Lung microvascular endothelial cell (primary cell): ENCODE measurements around the gene DCC. TPM values are rescaled to one million over a fixed set of nuclear protein-coding genes. Genes with fewer than 3 reads are reported as not detected.

Experiments used
- DNase-seq, 2 donors: peaks; one replicate each; pipeline versions ENCODE4 v3.0.0 to v3.0.0-alpha.2; 2010; ENCODE audit warnings: low read depth in 2 of 2
- total RNA-seq: library from RNA; depleted of rRNA; stranded (reverse); fragments of >200 nt; gene quantifications from 2 replicates; pipeline ENCODE4 v1.2.1, GENCODE V29; 2014

DCC gene
- total RNA-seq, 1 donor from 2014 or later = not detected

- no peak for DNase-seq
These were observed 557.9 kb downstream of the DCC start for GRCh38 chr18:52897611-52898484.

- DNase-seq = no peak
These were observed 558.6 kb downstream of the DCC start for GRCh38 chr18:52898485-52899058.

GRCh38 chr18:52902188-52902587 is 562.2 kb downstream of the DCC start:
- no peak for DNase-seq

GRCh38 chr18:52903857-52904256 is 563.9 kb downstream of the DCC start:
- no peak for DNase-seq

- no peak for DNase-seq
These were observed 567.7 kb downstream of the DCC start for GRCh38 chr18:52907543-52908308.

GRCh38 chr18:52914148-52914547 is 574.2 kb downstream of the DCC start:
- DNase-seq = no peak

- DNase-seq = no peak
These were observed 580.7 kb downstream of the DCC start for GRCh38 chr18:52920665-52921064.

GRCh38 chr18:52933356-52933755 is 593.4 kb downstream of the DCC start:
- no peak for DNase-seq

GRCh38 chr18:52936931-52937330 is 596.9 kb downstream of the DCC start:
- no peak for DNase-seq

- DNase-seq = no peak
These were observed 597.8 kb downstream of the DCC start for GRCh38 chr18:52937840-52938239.

GRCh38 chr18:52945552-52945951 is 605.6 kb downstream of the DCC start:
- no peak for DNase-seq

- DNase-seq = no peak
These were observed 609.0 kb downstream of the DCC start for GRCh38 chr18:52948868-52949444.

GRCh38 chr18:52950155-52950554 is 610.2 kb downstream of the DCC start:
- no peak for DNase-seq

- no peak for DNase-seq
These were observed 613.4 kb downstream of the DCC start for GRCh38 chr18:52953387-52953786.

- DNase-seq = no peak
These were observed 623.5 kb downstream of the DCC start for GRCh38 chr18:52963481-52963880.

- DNase-seq = no peak
These were observed 630.7 kb downstream of the DCC start for GRCh38 chr18:52970686-52971085.

- DNase-seq = no peak
These were observed 631.1 kb downstream of the DCC start for GRCh38 chr18:52971097-52971496.

GRCh38 chr18:52979892-52980291 is 639.9 kb downstream of the DCC start:
- DNase-seq = no peak

GRCh38 chr18:52991246-52991645 is 651.2 kb downstream of the DCC start:
- no peak for DNase-seq

GRCh38 chr18:52992041-52992440 is 652.0 kb downstream of the DCC start:
- no peak for DNase-seq

- no peak for DNase-seq
These were observed 655.9 kb downstream of the DCC start for GRCh38 chr18:52995875-52996274.

- DNase-seq = no peak
These were observed 659.6 kb downstream of the DCC start for GRCh38 chr18:52999633-53000032.
